MCF 10A (cell line): Measurements from ENCODE around the gene RSPO1. TPM values are rescaled to one million over a fixed set of nuclear protein-coding genes. Genes with fewer than 3 reads are reported as not detected.

ENCODE experiments used
- BruUV-seq: library from RNA; stranded (reverse); fragments of 400-500 nt; replicated peaks from 2 replicates; lab custom pipeline; 2021; lab: Mats Ljungman, UMichigan
- CTCF ChIA-PET: fragments of 300-600 bp; sonication (Branson Sonifier 250); formaldehyde crosslinking; extraction: SDS; loops from one replicate; lab custom pipeline; 2021; ENCODE audit warnings: antibody characterized with exemption, inconsistent platforms; lab: Yijun Ruan, JAX
- POLR2A ChIA-PET: fragments of 300-600, 350-650 bp; sonication (Branson Sonifier 250); formaldehyde crosslinking; extraction: SDS; loops from one replicate; lab custom pipeline; 2020; ENCODE audit warnings: antibody characterized with exemption, inconsistent platforms; lab: Yijun Ruan, JAX
- DNase-seq: peaks from one replicate; pipeline ENCODE4 v3.0.0-alpha.2; 2018; ENCODE audit not compliant: unreplicated experiment
- H3K27ac Mint-ChIP-seq: one replicate; pipeline ENCODE4 v1.8.0; 2022; ENCODE audit warnings: mild to moderate bottlenecking, low read depth, mixed read lengths; ENCODE audit not compliant: unreplicated experiment
- H3K27me3 Mint-ChIP-seq: one replicate; pipeline ENCODE4 v1.8.0; 2022; ENCODE audit warnings: mixed read lengths; ENCODE audit not compliant: insufficient read depth, unreplicated experiment
- H3K36me3 Mint-ChIP-seq: one replicate; pipeline ENCODE4 v1.8.0; 2022; ENCODE audit warnings: mild to moderate bottlenecking, moderate library complexity, mixed read lengths; ENCODE audit not compliant: insufficient read depth, unreplicated experiment
- H3K4me1 Mint-ChIP-seq: one replicate; pipeline ENCODE4 v1.8.0; 2022; ENCODE audit warnings: mixed read lengths; ENCODE audit not compliant: insufficient read depth, unreplicated experiment
- H3K4me3 Mint-ChIP-seq: one replicate; pipeline ENCODE4 v1.8.0; 2022; ENCODE audit warnings: mild to moderate bottlenecking, moderate library complexity, mixed read lengths; ENCODE audit not compliant: unreplicated experiment
- H3K9me3 Mint-ChIP-seq: one replicate; pipeline ENCODE4 v1.8.0; 2022; ENCODE audit warnings: mixed read lengths; ENCODE audit not compliant: unreplicated experiment
- intact Hi-C: fragments of 100-400 bp; cut with micrococcal nuclease; formaldehyde crosslinking; loops from 2 replicates; pipeline ENCODE4 v1.14.1; 2022
- total RNA-seq: library from RNA; stranded (reverse); gene quantifications from 2 replicates; pipeline ENCODE4 v1.2.3, GENCODE V29; 2022
- TF ChIP-seq, protein P1 (sequence below): fragments of 200-600 bp; IDR thresholded peaks from one replicate; pipeline ENCODE4 v1.8.0; 2022; ENCODE audit warnings: antibody characterized with exemption, mild to moderate bottlenecking; ENCODE audit not compliant: unreplicated experiment

The RSPO1 gene
- total RNA-seq, 1 experiment from 2014 or later: not detected

GRCh38 chr1:37672136-37672870 lies 37.6 kb upstream of the RSPO1 start:
- DNase-seq: no peak
- ChIA-PET CTCF (interaction anchor here (2.3 kb wide), 1 partner anchor 10 kb away, joined by 8 read pairs; no protein-coding TSS in a partner anchor), POLR2A (no interaction called here)
- Mint-ChIP-seq H3K27me3 (peaks cover 12% of the 10 kb centered on the region), H3K36me3 (no peaks in the 10 kb centered on the region), H3K9me3 (no peaks in the 10 kb centered on the region), H3K4me3 (no peak overlapping the region), H3K27ac (no peak overlapping the region), H3K4me1 (no peaks in the 10 kb centered on the region)
- TF ChIP-seq, protein P1, sequence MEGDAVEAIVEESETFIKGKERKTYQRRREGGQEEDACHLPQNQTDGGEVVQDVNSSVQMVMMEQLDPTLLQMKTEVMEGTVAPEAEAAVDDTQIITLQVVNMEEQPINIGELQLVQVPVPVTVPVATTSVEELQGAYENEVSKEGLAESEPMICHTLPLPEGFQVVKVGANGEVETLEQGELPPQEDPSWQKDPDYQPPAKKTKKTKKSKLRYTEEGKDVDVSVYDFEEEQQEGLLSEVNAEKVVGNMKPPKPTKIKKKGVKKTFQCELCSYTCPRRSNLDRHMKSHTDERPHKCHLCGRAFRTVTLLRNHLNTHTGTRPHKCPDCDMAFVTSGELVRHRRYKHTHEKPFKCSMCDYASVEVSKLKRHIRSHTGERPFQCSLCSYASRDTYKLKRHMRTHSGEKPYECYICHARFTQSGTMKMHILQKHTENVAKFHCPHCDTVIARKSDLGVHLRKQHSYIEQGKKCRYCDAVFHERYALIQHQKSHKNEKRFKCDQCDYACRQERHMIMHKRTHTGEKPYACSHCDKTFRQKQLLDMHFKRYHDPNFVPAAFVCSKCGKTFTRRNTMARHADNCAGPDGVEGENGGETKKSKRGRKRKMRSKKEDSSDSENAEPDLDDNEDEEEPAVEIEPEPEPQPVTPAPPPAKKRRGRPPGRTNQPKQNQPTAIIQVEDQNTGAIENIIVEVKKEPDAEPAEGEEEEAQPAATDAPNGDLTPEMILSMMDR: no peak
- intact Hi-C loops: no loop called here
- no TSS peak for BruUV-seq

DNA sequence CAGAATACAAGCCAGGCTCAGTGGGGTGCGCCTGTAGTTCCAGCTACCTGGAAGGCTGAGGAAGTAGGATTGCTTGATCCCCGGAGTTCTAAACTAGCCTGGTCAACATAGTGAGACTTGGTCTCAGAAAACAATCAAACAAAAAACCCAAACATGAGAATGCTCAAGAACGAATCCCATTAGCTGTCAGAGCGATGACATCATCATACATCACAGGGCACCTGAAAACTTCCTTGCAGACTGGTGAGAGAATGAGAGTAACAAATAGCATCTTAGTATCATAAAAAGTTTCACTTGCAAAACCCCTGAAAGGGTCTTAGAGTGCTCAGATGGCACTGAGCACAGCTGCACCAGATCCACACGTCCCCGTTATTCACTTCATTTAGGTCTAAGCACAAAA lies 36.6 kb upstream of the RSPO1 start:
- H3K4me3 Mint-ChIP-seq: no peak overlapping the region
- CTCF ChIA-PET: interaction anchor here (0.6 to 2.3 kb wide), 3 partner anchors 11 to 661 kb away, joined by 5 to 8 read pairs (median 5); no protein-coding TSS in a partner anchor
- no TSS peak for BruUV-seq
- peaks cover 12% of the 10 kb centered on the region for H3K27me3 Mint-ChIP-seq
- no peaks in the 10 kb centered on the region for H3K9me3 Mint-ChIP-seq
- TF ChIP-seq, protein P1: no peak
- H3K27ac Mint-ChIP-seq: no peak overlapping the region
- no peak for DNase-seq
- no peaks in the 10 kb centered on the region for H3K36me3 Mint-ChIP-seq
- POLR2A ChIA-PET: no interaction called here
- no peaks in the 10 kb centered on the region for H3K4me1 Mint-ChIP-seq
- intact Hi-C loops: no loop called here

DNA sequence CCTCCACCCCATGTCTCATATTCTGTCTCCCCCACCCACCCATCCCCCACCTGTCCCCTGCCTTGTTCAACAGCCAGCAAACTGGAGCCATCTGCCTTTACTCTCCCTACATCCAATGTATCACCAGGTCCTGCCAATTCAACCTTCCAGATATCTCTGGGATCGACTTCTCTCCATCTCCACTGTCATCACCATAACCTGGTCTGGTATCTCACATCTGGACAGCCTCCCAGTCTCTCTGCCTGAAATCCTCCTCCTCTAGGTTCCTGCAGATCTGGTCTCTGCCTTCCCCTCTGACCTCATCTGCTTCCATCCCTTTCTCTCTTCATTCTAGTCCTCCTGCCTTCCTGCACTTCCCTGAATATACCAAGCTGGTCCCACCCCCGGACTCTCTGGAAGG lies 35.4 kb upstream of the RSPO1 start:
- no peaks in the 10 kb centered on the region for H3K9me3 Mint-ChIP-seq
- H3K4me1 Mint-ChIP-seq: no peaks in the 10 kb centered on the region
- no TSS peak for BruUV-seq
- H3K4me3 Mint-ChIP-seq: no peak overlapping the region
- ChIA-PET POLR2A (interaction anchor here (0.7 kb wide), 1 partner anchor 490 kb away, joined by 4 read pairs; no protein-coding TSS in a partner anchor), CTCF (interaction anchor here (0.6 to 1.8 kb wide), 2 partner anchors 67 to 1372 kb away, joined by 3 to 5 read pairs; no protein-coding TSS in a partner anchor)
- peaks cover 12% of the 10 kb centered on the region for H3K27me3 Mint-ChIP-seq
- no peak for DNase-seq
- H3K27ac Mint-ChIP-seq: no peak overlapping the region
- TF ChIP-seq, protein P1: no peak
- H3K36me3 Mint-ChIP-seq: no peaks in the 10 kb centered on the region
- intact Hi-C loops: no loop called here

- TF ChIP-seq, protein P1: no peak
- peaks cover 12% of the 10 kb centered on the region for H3K27me3 Mint-ChIP-seq
- intact Hi-C loops: no loop called here
- no peaks in the 10 kb centered on the region for H3K9me3 Mint-ChIP-seq
- no TSS peak for BruUV-seq
- no peak overlapping the region for H3K27ac Mint-ChIP-seq
- H3K36me3 Mint-ChIP-seq: no peaks in the 10 kb centered on the region
- ChIA-PET CTCF (interaction anchor here (2.4 to 3.5 kb wide), 2 partner anchors 15 to 64 kb away, joined by 7 to 18 read pairs; no protein-coding TSS in a partner anchor), POLR2A (no interaction called here)
- H3K4me1 Mint-ChIP-seq: no peaks in the 10 kb centered on the region
- DNase-seq: no peak
- no peak overlapping the region for H3K4me3 Mint-ChIP-seq
Measured at GRCh38 chr1:37667023-37667671, 32.5 kb upstream of the RSPO1 start.
